ENCODE results near the gene SECISBP2. TPM values are rescaled to one million over a fixed set of nuclear protein-coding genes. Genes with fewer than 3 reads are reported as not detected.
A peak's percentile ranks its signal among the peaks of the same experiment; 100 is the strongest.

The SECISBP2 gene
- total RNA-seq, 1 donor from 2014 or later, result 32.3 TPM

GRCh38 chr9:89310475-89311345 is 7.6 kb upstream of the SECISBP2 start, which contains the start of gene CKS2:
TSS of gene CKS2 (plus strand) at chr9:89311195. CDS start at chr9:89311293, 98 bp downstream.
- TF ChIP-seq CTCF (conservative IDR thresholded peaks at IDR 0.05; ENCODE audit: low read depth, low read length), result no peak
- peak within 1 kb of the TSS; percentile 82 for H3K4me3 ChIP-seq (ENCODE audit: low read depth, low read length)
- DNase-seq (ENCODE audit: low read depth), result peak; percentile 96

GRCh38 chr9:89311346-89312221 is 6.7 kb upstream of the SECISBP2 start:
- DNase-seq (ENCODE audit: low read depth), result no peak
- TF ChIP-seq CTCF (conservative IDR thresholded peaks at IDR 0.05; ENCODE audit: low read depth, low read length), result no peak
- H3K4me3 ChIP-seq (ENCODE audit: low read depth, low read length), result peak overlapping the region; percentile 82

- H3K4me3 ChIP-seq (ENCODE audit: low read depth, low read length), result peak overlapping the region; percentile 82
- no peak for DNase-seq (ENCODE audit: low read depth)
- TF ChIP-seq CTCF (conservative IDR thresholded peaks at IDR 0.05; ENCODE audit: low read depth, low read length), result no peak
Measured at GRCh38 chr9:89312222-89312571, 6.1 kb upstream of the SECISBP2 start.

- H3K4me3 ChIP-seq (ENCODE audit: low read depth, low read length), result peak overlapping the region; percentile 82
- TF ChIP-seq CTCF (conservative IDR thresholded peaks at IDR 0.05; ENCODE audit: low read depth, low read length), result no peak
- DNase-seq (ENCODE audit: low read depth), result no peak
Measured at GRCh38 chr9:89313842-89314241, 4.5 kb upstream of the SECISBP2 start.

GRCh38 chr9:89314955-89315354 is 3.3 kb upstream of the SECISBP2 start:
- no peak for DNase-seq (ENCODE audit: low read depth)
- peak overlapping the region; percentile 82 for H3K4me3 ChIP-seq (ENCODE audit: low read depth, low read length)
- no peak for TF ChIP-seq CTCF (conservative IDR thresholded peaks at IDR 0.05; ENCODE audit: low read depth, low read length)

GRCh38 chr9:89315482-89315881 is 2.8 kb upstream of the SECISBP2 start:
- no peak for DNase-seq (ENCODE audit: low read depth)

More at GRCh38 chr9:89315482-89315881, 2.8 kb upstream of the SECISBP2 start:
- no peak overlapping the region for H3K4me3 ChIP-seq (ENCODE audit: low read depth, low read length)
- TF ChIP-seq CTCF (conservative IDR thresholded peaks at IDR 0.05; ENCODE audit: low read depth, low read length), result no peak
